GM06990 (cell line): ENCODE measurements around the gene OSBPL10.

Source experiments
- DNase-seq: peaks from one replicate; pipeline ENCODE4 v3.0.0-alpha.2; 2011; ENCODE audit not compliant: insufficient read length; ENCODE audit errors: extremely low read depth
- H3K27me3 ChIP-seq: replicated peaks from 2 replicates; pipeline ENCODE4 v1.6.0; 2011; ENCODE audit warnings: low read length; ENCODE audit not compliant: control insufficient read depth, insufficient read depth
- H3K36me3 ChIP-seq: 2 replicates; pipeline ENCODE4 v1.5.1; 2011; ENCODE audit warnings: low read length; ENCODE audit not compliant: control insufficient read depth, insufficient read depth
- H3K4me3 ChIP-seq: replicated peaks from 2 replicates; pipeline ENCODE4 v1.5.1; 2011; ENCODE audit warnings: low read depth, mild to moderate bottlenecking, control low read depth, low read length
- CTCF ChIP-seq: IDR thresholded peaks from 2 replicates; pipeline ENCODE4 v1.5.1; 2011; ENCODE audit warnings: low read length, control low read depth, mild to moderate bottlenecking, inconsistent platforms; ENCODE audit not compliant: insufficient read depth, poor library complexity, severe bottlenecking

The OSBPL10 gene

DNA sequence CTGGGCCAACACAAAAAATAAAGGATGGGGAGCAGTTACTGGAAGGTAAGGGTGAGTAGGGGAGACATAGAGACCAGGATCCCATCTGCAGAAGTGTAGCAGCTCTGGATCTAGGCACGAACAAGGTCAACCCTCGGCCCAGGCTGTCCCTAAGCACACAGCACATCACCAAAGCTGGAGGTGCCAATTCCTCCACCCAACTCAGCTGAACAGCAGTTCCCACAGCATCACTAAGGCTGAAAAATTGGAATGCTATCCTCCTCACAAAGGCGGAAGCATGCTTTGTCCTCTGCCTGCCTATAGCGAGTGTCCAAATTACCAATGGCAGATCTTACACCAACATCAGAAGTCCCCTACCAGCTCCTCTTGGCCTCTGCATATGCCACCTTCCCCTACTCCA lies 33.9 kb downstream of the OSBPL10 start:
- no peaks in the 10 kb centered on the region for H3K36me3 ChIP-seq
- peaks cover 2% of the 10 kb centered on the region for H3K27me3 ChIP-seq
- DNase-seq, result no peak
- no peak for TF ChIP-seq CTCF
- no peak overlapping the region for H3K4me3 ChIP-seq

- peak; percentile 46 for DNase-seq
- no peaks in the 10 kb centered on the region for H3K36me3 ChIP-seq
- no peak for TF ChIP-seq CTCF
- no peak overlapping the region for H3K4me3 ChIP-seq
- H3K27me3 ChIP-seq, result peaks cover 2% of the 10 kb centered on the region
Measured at GRCh38 chr3:31946484-31947081, 34.5 kb downstream of the OSBPL10 start.

GRCh38 chr3:31945738-31946052 lies 35.4 kb downstream of the OSBPL10 start:
- Histone ChIP-seq H3K27me3 (peaks cover 2% of the 10 kb centered on the region), H3K4me3 (no peak overlapping the region), H3K36me3 (no peaks in the 10 kb centered on the region)
- no peak for DNase-seq
- no peak for TF ChIP-seq CTCF

DNA sequence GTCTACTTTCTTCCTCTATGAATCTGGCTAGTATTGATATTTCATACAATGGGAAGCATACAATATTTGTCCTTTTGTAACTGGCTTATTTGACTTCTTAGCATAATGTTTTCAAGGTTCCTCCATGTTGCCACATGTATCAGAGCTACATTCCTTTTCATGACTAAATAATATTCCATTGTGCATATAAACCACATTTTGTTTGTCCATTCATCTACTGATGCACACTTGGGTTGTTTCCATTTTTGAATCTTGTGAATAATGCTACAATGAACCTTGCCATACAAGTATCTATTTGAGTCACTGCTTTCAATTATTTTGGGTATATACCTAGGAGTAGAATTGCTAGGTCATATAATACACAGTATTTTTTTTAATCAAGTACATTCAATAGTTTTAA lies 38.0 kb downstream of the OSBPL10 start:
- H3K36me3 ChIP-seq, result no peaks in the 10 kb centered on the region
- peaks cover 2% of the 10 kb centered on the region for H3K27me3 ChIP-seq
- DNase-seq, result no peak
- no peak overlapping the region for H3K4me3 ChIP-seq
- no peak for TF ChIP-seq CTCF

DNA sequence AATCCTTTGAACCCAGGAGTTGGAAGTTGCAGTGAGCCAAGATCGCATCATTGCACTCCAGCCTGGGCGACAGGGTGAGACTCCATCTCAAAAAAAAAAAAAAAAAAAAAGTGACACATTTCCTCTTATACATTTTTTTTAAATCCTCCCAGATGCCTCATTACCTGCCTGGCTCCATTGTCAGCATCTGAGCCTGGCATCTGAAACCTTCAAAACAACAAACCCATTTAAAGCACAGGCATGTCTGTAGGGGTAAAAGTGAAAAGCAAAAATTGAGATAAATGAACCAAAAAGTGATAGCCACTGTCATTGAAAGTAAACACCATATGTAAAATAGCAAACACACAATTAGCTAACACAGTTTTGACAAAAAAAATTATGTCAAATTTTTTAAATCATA lies 38.6 kb downstream of the OSBPL10 start:
- DNase-seq, result no peak
- no peak overlapping the region for H3K4me3 ChIP-seq
- no peak for TF ChIP-seq CTCF
- peaks cover 2% of the 10 kb centered on the region for H3K27me3 ChIP-seq
- H3K36me3 ChIP-seq, result no peaks in the 10 kb centered on the region

GRCh38 chr3:31937225-31937624 lies 43.8 kb downstream of the OSBPL10 start:
- H3K36me3 ChIP-seq, result no peaks in the 10 kb centered on the region
- no peak for DNase-seq
- H3K27me3 ChIP-seq, result no peaks in the 10 kb centered on the region; the same call in 1 of the 2 replicates
- TF ChIP-seq CTCF, result no peak
- H3K4me3 ChIP-seq, result no peak overlapping the region
